GM19467 (cell line): ENCODE results near the gene FEM1B.

ENCODE experiments used
- ATAC-seq: cut with Tn5 transposase; IDR thresholded peaks from one replicate; pipeline ENCODE4 v1.9.1; 2021; ENCODE audit warnings: mild to moderate bottlenecking, moderate library complexity; ENCODE audit not compliant: unreplicated experiment

FEM1B gene

DNA sequence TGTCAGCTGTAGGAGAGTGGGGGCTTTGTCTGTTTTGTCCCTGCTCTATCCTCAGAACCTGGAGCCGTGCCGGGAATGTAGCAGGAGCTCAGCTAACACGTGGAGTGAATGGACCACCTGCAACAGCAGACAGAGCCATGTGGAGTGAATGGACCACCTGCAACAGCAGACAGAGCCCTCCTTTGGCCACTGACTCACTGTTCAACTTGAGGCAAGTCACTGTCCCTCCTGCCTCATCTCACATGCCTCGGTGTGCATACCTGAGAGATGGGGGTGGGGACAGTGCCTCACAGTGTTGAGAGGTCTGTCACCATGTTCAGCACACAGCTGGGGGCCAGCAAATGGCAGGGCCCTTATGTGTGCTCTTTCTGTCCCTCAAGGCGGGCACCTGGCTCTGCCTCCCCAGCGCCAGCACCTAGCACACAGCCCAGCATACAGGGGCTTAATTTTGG is 27.9 kb downstream of the FEM1B start:
- ATAC-seq, result no peak

DNA sequence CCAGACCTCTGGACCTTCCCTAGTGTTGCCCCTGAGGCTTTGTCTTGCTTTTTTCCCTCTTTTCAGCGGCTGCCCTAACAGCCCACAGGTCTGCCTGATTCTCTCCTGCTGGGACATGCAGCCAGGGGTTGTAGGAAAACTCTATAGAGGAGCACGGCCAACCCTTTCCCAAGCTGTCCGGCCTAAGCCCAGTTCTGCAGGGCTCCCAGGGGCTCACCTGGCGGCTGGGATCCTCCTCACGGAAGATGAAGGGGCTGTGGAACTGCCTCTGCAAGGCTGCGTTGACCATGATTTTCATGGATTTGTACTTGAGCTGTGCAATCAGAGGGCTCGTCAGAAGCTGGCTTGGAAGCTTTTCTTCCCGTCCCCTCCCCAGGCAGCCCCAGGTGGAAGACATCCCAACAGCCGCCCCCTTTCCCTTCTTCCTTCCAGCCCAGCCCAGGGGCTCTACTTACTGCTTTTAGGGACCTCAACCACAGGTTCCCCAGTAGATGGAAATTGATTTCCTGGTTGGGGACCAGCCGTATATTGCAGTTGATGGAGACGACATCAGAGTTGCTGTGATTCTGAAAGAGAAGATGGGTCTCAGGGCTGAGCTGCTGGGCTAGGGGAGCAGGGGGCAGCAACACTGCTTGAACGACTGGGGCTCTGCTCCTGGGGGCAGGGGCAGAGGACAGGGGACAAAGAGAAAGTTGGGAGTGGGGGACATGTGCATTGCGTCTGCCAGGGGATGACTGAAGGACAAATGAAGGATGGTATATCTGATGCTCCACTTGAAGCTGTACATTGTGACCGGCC is 29.8 kb downstream of the FEM1B start:
- ATAC-seq, result no peak

DNA sequence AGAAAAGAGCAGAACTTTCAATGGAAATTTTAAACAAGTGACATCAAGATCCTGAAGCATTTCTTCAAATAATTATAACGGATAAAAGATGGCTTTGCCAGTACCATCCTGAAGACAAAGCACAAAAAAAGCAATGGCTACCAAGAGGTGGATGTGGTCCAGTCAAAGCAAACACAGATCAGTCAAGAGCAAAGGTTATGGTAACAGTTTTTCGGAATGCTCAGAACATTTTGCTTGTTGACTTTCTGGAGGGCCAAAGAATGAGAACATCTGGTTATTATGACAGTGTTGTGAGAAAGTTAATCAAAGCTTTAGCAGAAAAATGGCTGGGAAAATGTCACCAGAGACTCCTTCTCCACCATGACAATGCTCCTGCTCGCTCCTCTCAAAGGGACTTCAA is 31.5 kb downstream of the FEM1B start:
- no peak for ATAC-seq

DNA sequence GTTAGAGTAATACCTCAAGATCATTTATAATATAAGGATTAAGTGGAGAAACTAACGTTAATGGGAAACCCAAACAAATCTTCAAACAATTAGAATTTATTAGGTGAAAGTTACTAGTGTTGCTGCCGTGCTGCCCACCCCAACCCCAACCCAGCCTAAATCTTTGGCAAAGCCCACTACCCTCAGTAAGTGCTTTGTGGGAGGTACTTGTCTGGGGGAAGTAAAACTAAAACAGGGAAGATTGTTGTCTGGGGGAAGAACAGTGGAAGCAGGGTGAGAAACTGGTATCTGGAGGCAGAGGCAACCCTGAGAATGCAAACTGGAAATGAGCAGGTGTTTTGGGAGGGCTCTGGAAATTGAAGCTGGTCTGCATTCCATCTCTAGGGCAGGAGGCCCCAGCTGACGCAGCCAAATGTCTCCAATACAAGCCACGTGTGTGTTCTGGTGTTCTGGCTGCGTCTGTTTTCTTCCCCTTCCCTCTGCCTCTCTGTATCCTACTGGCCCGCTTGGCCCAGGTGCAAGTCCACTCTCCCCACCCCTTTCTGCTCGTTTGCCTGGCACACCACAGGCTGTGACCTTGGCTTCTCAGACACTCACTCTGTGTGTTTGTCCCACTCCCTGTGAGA is 32.7 kb downstream of the FEM1B start:
- no peak for ATAC-seq

DNA sequence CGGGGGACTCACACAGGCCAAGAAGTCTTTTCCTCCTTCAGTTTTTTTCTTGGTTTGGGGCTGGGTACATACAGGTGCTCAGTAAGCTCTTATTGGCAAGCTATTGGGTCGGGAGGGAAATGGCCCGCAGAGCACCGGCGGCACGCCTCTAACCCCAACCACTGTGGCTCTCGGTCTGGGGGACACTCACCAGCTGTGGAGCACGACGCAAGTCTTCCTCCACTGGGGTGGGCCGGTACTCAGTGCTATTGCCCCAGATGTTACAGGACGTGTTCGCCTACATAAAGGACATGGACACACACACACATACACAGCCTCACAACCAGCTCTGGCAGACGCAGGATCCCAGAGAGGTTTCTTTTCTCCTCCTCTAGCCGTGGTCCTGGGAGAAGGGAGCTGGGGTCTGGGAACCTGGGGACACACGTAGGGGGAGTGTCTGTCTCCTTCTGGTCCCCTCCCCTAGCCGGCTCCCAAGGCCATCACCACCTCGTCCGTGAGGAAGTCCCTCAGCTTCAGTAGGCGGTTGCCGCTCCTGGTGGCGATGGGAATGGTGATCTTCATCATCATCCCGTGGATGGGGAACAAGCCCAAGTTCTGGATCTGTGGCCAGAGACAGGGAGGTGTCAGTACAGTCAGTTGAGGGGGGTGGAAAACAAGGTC is 33.4 kb downstream of the FEM1B start:
- no peak for ATAC-seq

DNA sequence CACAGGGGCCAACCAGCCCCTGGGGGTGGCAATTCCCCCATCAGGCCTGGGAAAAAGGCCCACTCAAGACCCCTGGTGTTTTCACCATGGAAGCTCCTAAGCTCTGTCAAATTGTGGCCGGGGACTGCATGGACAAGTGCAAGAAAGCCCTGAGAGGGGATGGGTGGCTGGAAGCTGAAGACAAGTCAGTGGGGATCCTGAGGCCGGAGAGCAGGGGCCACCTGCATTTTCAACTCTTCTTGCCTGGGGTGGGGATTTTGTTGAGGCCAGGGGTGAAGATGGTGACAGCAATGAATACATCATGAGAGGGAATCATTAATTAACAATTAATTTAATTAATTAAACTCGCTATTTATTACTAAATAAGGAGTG is 33.9 kb downstream of the FEM1B start:
- no peak for ATAC-seq

DNA sequence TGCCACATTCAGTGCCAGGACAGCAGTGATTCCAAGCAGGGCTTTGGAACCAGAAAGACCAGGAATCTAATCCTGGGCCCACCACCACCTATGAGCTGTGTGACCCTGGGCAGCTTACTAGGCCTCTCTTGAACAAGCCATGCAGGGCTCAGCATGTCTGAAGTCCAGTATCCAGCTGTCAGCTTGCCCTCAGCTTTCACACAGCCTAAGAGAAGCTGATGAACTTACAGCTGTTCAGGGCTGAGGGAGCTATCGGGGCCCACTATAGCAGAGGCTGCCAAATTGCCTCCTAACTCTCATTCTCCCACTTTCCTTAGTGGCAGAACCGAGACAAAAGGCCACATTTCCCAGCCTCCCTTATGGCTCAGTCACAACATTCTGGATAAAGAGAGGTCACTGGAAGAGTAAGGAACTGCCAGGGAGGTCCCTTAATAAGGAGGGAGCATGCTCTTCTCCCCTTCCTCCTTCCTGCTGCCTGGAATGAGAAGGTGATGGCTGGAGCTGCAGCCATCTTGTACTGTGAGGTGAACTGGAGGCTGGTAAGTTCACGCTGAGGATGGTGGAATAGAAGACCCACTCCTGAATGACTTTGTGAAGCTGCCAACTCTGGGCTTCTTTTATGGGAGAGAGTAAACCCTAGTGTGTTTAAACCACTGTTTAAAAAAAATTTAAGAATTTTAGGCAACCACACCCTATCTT is 34.5 kb downstream of the FEM1B start:
- no peak for ATAC-seq

DNA sequence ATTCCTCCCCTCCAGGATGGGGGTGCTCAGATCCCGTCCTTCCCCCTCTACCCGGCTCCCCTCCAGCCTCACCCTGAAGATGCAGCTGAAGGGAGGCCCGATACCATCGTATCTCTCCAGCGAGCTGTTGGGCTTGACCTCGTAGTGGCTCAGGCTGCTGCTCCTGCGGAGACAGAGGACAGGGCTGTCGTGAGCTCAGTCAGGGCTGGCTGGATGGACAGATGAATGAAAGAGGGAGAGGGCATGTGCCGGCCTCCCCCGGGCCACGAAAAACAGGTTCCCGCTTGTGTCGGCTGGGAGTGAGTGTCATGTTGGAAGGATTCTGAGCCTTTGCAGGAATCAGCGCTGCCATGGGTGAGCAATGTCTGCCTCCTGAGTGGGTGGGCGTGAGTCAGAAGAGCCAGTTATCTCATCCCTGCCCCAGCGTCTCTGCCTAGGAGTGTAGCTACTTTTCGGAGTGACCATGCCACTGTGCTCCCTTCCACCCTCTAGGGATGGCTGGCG is 35.2 kb downstream of the FEM1B start:
- ATAC-seq, result no peak

DNA sequence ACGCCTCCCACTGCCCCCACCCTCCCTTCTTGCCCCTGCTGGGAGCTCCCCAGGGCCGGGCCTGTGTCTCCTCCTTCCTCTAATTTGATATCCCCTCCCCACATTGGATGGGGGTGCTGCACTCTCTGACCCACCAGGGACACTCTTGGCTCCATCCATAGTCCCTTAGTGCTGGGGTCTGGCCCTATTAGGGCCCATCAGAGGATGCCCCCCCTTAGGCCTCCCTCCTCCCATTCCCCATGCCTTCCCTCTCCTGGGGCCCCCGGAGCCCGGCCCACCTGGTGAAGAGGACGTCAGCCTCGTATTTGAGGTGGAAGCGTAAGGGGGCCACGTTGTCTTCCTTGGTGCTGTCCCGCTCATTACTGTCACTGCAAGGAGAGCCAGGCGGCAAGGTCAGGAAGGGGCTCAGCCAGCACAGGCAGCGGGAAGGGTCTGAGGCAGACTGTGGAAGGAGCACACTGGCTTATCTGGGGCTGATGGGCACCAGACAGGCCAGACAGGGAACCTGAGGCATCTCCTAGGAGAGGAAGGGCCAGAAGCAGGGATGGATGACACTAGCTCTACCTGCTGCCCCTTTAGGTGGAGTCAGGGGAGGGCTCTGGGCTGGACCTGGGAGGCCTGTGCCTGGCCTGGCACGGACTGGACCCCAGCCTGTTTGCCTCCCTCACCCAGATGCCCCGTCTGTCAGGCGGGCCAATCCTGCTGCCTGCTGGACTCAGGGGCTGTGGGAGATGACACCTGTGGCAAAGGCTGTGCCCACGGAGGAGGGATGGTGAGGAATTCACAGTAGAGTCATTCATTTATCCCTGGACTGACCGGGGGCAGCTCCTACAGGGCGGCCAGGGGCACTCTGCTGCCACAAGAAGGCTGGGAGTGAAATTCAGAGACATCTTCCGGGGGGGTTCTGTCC is 36.2 kb downstream of the FEM1B start:
- ATAC-seq, result no peak

DNA sequence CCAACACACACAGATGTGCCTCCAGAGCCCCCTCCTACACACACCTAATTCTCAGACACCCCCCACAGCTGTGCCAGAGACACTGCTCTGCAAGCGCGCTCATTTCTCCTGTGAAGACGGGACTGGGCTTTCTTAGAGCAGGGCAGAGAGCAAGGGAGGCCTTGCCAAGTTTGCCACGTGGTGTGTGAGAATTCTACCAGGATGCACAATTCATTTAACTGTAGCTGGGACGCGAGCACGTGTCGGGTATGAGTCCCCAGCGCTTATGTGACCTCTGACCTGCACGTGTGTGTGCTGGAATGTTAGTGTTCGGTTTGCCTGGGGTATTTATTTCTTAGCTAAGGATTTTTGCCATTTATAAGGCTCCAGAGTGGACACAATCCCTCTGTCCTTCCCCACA is 37.0 kb downstream of the FEM1B start:
- ATAC-seq, result no peak

DNA sequence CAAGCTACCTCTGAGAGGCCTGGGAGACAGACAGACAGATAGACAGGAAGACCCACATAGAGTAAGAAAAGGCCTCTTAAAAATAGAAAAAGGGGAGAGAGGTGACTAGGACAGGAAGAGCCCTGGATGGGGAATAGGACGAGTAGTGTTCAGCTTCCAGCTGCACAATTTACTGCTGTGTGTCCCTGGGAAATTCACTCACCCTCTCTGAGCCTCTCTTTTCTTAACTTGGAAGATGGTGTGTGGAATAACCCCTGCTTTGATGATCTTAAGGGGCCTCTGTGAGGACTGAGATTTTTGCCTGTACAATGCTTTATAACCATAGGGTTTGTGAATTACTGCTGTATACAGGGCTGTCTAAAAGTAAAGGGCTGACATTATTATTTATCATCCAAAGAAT is 37.5 kb downstream of the FEM1B start:
- ATAC-seq, result no peak

DNA sequence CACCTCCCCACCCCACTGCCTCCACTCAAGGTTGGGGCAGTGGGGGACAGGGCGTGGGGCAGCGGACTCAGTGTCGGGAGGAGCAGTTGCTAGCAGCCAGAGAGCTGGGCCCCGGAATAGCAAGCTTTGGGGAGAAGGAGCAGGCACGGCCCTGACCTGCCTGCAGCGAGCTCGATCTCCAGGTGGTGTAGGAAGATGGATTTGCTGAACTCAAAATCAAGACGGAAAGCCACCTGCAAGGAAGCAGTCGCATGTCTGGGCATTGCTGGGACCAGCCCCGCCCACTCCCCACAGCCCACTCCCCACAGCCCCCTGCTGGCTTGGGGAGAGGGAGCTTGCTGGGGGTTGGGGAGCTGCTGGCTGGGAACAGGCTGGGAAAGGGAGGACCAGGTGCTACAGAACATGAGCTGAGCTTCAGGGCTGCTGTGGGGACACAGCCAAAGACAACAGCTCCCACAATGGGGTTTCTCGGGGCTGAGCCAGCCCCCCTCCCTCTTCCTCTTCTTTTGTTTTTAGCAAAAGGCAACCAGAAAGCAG is 38.0 kb downstream of the FEM1B start:
- no peak for ATAC-seq

DNA sequence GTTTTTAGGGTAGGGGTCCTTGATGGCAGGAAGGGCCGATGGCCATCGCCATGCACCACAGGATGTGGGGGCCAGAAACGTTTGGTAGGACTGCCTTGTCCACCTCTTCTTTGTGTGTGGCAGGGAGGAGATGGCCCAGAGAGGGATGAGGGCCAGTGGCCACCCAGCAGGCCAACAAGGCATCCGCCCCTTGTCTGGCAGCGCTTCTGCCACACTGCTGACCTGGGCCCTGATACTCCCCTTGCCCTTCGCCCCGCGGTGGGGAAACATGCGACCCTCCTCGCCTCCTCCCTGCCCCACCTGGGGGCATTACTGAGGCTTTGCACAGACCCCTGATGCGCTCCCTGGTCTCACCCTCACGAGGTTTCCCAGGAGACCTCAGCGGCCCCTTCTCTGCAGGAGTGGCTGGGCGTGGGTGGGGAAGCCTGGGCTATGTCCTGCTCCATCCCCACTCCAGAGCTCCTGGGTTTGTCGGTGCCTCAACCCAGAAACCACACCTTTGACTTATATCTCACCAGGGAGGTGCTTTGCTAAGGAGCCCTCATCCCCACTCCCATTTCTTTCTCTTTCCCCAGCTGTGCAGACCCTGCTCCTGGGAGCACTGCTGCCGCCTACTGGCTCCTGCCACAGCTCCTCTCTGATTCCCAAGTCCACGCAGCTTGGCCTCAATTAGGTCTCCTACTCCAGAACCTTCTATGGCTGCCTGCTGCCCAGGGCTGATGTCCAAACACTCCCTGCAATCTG is 38.7 kb downstream of the FEM1B start:
- no peak for ATAC-seq

DNA sequence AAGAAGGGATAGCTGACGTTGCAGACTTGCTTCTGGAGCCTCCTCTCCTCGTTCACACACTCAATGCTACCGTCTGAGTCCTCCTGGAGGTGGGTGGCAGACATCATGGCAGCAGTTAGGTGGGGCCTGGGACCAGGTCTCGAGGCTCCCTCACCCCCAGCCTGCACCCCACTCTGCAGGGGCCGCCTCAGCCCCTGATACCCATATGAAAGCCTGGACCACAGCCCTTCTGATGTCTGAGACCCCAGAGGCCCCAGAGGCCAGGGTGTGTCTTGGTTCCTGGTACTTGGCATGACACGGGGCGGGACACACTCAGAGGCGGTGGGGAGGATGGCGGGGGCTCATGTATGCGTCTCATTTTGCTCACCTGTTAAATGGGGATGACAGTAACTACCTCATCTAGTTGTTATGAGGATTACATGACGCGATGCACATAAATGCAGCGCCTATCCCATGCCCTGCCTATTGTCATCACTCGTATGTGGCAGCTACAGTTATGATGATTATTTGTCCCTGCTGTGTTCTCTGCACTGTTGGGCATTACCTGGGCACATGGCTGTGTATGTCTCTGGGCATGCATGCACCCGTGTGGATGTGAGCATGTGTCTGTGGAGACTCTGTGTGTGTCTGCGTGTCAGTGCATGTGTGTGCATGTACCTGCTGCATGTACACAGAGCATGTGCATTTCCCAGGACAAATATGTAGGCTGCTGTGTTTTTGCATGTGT is 39.9 kb downstream of the FEM1B start:
- no peak for ATAC-seq

DNA sequence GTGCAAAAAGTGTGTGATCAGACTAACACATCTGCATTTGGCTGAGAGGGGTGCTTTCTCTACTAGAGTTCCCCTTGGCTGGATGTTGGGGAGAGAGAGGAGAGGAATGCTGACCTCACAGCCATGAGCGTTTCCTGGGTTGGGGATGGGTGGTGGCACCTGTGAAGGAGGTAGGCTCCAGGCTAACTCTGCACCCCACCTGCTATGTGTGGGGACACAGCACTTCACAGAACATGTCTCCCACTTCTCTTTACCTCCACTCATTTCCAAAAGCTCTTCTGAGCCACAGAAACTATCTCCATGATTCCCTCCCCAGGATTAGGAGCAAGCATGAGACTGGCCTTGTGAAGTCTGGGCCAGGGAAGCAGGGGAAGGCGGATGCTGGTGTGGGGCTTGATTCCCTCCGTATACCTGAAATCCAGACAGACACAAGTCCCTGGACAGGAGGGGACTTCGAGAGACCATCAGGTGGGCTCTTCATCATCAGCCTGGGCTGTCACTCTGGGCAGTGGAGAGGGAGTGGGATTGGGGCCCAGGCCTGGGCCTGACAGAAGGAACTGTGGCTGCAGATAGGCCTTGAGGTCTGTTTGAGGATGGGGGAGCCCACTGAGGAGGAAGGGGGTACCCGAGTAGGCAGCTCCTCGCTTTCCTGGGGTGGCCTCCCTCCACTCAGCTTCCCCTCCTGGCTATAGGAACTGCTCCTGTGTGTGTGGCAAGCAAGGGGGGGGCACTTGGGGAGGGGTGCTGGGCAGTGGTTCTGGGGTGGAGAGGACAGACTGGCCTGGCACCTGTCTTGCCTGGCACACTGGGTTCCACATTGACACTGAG is 40.7 kb downstream of the FEM1B start:
- no peak for ATAC-seq

DNA sequence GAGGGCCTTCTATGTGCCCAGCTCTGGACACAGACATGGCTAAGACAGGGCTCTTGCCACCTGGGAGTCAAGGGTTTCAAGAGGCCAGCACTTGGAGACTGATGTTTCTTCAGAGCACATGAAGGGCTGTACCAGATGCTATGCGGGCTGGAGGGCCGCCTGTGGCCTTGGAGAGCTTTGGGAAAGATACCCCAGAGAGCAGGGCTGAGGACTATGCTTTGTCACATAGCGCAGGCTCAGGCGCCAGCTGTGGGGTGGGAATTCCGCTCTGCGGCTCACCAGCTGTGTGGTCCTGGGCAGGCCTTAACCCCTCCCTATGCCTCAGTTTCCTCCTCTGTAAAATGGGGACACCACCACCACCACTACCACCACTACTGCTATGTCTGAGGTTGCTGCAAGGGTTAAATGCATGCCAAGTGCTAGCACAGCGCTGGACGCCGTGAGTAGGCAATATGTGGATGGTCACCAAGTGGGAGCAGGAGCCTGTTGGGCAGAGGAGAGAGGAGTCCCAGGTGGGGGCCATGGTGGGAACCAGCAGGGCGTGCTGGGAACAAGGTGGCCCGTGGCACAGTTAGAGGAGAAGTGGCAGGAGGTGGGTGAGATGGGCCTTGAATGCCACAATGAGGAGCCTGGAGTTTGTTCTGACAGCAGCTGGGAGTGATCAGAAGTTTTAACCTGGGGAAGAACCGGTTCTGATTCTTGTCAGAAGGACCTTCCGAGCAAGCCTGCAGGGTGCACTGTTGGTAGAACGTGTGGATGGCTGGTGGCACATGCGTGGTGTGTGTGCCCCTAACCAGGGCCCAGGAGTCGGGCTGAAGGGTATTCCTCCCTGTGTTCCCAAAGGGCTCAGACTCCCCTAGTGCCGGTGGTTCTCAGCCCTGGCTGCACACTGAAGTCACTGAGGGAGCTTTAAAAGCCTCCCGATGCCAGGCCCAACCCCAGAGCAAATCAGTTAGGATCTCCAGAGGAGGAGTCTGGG is 41.7 kb downstream of the FEM1B start:
- ATAC-seq, result no peak

DNA sequence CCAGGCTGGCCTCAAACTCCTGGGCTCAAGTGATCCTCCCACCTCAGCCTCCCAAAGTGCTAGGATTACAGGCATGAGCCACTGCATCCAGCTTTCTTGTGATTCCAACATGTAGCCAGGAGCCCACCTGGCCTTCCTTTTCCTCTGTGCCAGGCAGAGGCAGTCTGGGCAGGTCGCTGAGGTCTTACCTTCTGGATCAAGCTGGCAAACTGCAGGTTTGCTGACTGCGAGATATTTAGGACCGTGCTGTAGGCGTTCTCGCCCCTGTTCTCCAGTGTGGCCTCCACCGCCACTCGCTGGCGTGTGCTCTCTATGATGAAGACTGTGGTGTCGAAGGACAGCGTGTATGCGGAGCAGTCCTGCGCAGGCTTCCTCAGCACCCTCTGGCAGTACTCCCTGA is 42.5 kb downstream of the FEM1B start:
- ATAC-seq, result no peak
